Neutrophil (primary cell): ENCODE data around the gene LGALS3BP.
A peak's percentile ranks its signal among the peaks of the same experiment; 100 is the strongest.

Experiments used
- H3K27ac ChIP-seq: fragments of 200-600 bp; sonication (generic); 2 replicates; pipeline ENCODE4 v1.5.1; 2016; ENCODE audit warnings: mild to moderate bottlenecking, moderate library complexity
- H3K27me3 ChIP-seq: fragments of 200-600 bp; sonication (generic); 2 replicates; pipeline ENCODE4 v1.6.0; 2016; ENCODE audit warnings: mild to moderate bottlenecking
- H3K36me3 ChIP-seq: fragments of 200-600 bp; sonication (generic); 2 replicates; pipeline ENCODE4 v1.5.1; 2017
- H3K4me1 ChIP-seq, 2 experiments: fragments of 200-600 bp in 1 of 2; sonication (generic) in 1 of 2; 1 replicate in 1 of 2; 2 replicates in 1 of 2; pipeline versions ENCODE4 v1.5.1 to v1.6.1; 2013 to 2016; ENCODE audit warnings: low read depth in 1 of 2, low read length in 1 of 2, mild to moderate bottlenecking in 1 of 2, moderate library complexity in 1 of 2; ENCODE audit not compliant: control insufficient read depth in 1 of 2, insufficient read depth in 1 of 2
- H3K4me3 ChIP-seq, 2 experiments: fragments of 200-600 bp in 1 of 2; sonication (generic) in 1 of 2; 1 replicate in 1 of 2; 2 replicates in 1 of 2; pipeline ENCODE4 v1.5.1; 2013 to 2016; ENCODE audit warnings: low read depth in 1 of 2, low read length in 1 of 2, mild to moderate bottlenecking in 1 of 2, moderate library complexity in 1 of 2
- H3K9me3 ChIP-seq: fragments of 200-600 bp; sonication (generic); 2 replicates; pipeline ENCODE4 v1.5.1; 2016
- TF ChIP-seq, protein P1 (sequence below): fragments of 200-600 bp; sonication (generic); IDR thresholded peaks from 2 replicates; pipeline ENCODE4 v1.5.1; 2016; ENCODE audit warnings: antibody characterized with exemption

The LGALS3BP gene

DNA sequence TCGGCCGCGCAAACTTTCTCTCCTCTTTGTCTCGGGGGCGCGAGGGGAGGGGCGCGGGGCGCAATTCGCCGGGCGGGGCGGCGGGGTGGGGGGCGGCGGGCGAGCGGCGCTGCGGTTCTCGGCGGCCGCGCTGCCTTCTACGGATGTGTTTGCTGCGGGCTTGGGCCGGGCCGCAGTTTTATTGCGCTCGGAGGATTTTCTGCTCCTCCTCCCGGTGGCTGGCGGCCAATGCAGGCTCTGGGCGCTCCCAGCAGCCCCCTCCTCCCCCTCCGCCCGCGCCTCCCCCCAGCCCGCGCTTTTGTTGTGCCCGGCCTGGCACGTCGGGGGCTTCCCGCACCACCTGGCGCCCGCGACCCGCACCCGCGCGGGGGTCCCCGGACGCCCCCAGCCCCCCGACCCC is 54.5 kb downstream of the LGALS3BP start, which contains the start of gene TIMP2:
TSS of gene TIMP2 (minus strand) at position 154 of the 400 bp plus-strand sequence. CDS start 299 bp downstream, outside the sequence.
- H3K4me3 ChIP-seq: peak within 1 kb of the TSS; percentile 93 to 99
- H3K36me3 ChIP-seq: peaks cover 11% of the 10 kb centered on the region
- peaks cover 43 to 44% of the 10 kb centered on the region in 2 experiments for H3K4me1 ChIP-seq
- H3K27ac ChIP-seq: peak within 1 kb of the TSS; percentile 99
- H3K9me3 ChIP-seq: no peaks in the 10 kb centered on the region
- H3K27me3 ChIP-seq: no peaks in the 10 kb centered on the region
- TF ChIP-seq, protein P1, sequence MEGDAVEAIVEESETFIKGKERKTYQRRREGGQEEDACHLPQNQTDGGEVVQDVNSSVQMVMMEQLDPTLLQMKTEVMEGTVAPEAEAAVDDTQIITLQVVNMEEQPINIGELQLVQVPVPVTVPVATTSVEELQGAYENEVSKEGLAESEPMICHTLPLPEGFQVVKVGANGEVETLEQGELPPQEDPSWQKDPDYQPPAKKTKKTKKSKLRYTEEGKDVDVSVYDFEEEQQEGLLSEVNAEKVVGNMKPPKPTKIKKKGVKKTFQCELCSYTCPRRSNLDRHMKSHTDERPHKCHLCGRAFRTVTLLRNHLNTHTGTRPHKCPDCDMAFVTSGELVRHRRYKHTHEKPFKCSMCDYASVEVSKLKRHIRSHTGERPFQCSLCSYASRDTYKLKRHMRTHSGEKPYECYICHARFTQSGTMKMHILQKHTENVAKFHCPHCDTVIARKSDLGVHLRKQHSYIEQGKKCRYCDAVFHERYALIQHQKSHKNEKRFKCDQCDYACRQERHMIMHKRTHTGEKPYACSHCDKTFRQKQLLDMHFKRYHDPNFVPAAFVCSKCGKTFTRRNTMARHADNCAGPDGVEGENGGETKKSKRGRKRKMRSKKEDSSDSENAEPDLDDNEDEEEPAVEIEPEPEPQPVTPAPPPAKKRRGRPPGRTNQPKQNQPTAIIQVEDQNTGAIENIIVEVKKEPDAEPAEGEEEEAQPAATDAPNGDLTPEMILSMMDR: peak; percentile 88

DNA sequence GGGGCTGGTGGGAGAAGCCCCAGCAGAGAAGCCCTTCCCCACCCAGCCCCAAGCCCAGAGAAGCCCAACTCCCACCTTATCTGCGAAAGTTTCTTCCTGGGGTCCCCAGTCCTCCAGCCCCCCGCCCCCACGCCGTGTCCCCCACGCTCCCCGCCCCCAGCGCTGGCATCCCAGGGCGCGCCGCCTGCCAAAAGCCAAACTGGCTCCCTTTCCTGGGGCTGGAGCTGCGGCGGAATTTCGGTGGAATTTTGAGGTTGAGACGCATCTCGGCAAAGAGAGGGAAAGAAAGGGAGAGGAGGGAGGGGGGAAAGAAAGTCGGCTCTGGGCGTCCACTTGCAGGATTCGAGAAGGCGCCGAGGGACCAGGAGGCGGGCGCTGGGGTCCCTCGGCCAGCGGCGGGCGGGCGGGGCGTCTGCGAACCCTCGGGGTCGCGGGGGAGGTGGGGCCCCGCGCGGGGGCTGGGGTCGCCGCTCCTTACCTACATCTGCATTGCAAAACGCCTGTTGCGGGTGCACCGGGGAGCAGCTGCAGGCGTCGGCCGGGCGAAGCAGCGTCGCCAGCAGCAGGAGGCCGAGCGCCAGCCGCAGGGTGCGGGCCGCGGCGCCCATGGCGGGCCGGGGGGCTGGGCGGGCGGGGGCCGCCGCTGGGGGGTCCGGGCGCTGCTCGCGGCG is 55.1 kb downstream of the LGALS3BP start:
- H3K4me3 ChIP-seq: peak overlapping the region; percentile 93 to 99
- peaks cover 13% of the 10 kb centered on the region for H3K36me3 ChIP-seq
- TF ChIP-seq, protein P1: no peak
- no peaks in the 10 kb centered on the region for H3K9me3 ChIP-seq
- H3K27me3 ChIP-seq: no peaks in the 10 kb centered on the region
- H3K27ac ChIP-seq: peak overlapping the region; percentile 99
- peaks cover 49 to 50% of the 10 kb centered on the region in 2 experiments for H3K4me1 ChIP-seq

DNA sequence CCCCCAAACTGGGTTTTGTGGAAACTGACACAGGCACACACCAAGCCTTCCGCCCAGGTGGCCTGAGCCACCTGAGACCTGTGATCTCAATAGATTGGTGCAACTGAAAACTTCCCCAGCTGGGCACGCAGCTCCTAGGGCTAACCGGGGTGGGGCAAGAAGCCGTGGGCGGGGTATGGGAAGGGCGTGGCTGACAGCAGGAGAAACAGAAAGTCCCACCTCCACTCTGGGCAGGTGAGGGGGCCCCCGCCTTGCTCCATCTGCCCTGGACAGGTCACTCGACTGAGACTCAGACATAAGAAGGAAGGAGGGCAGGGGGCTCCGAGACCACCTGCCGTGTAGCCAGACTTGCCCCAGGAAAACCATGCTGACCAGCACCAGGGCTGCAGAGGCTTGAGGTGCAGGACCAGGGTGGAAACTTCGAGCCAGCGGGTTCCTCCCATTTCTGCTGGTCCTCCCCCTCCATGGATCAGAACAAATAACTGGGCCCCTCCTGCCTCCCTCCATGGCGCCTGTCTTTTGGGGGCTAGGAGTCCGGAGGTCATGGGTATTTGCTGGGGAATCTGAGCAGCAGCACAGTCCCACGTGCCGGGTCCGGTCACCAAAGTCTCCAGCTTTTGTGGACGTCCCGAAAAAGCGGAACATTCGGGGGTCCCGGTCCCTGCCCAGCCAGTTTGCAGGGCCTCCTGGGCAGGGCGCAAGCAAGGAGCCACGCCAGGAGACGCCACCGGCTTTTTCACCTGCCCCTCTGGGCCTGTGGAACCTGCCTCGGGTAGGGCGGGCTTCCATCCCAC is 55.9 kb downstream of the LGALS3BP start:
- Histone ChIP-seq H3K27ac (peak overlapping the region; percentile 99), H3K9me3 (no peaks in the 10 kb centered on the region)

DNA sequence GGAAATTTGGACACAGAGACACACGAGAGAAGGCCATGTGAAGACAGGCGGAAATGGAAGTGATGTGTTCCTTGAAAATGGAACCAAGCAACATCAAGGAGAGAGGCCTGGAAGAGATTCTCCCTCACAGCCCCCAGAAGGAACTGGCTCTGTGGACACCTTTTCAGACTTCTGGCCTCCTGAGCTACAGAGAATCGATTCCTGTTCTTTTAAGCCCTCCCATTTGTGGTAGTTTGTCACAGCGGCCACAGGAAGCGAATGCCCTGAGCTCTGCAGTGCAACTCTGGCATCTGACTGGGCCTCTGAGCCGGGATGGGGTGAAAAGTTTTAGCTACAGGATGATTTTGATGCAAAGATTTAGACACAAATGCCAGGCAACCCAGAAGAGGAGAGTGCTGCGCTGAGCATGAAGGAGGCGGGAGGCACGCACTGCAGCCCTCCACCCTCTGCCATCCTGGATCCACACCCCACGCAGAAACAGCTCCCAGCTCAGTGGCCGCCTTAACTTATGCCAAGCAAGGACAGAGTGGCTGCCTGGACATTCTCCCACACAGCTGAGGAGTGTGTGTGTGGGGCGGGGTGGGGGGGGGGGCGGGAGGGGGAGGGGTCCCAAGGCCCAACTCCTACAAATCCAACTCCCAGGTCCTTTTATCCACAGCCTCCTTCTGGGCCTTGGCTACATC is 56.8 kb downstream of the LGALS3BP start:
- peaks cover 13% of the 10 kb centered on the region for H3K36me3 ChIP-seq
- H3K27ac ChIP-seq: peak overlapping the region; percentile 99
- TF ChIP-seq, protein P1: no peak
- H3K27me3 ChIP-seq: no peaks in the 10 kb centered on the region
- H3K4me3 ChIP-seq: peak overlapping the region; percentile 93 to 99
- peaks cover 66% of the 10 kb centered on the region in 2 experiments for H3K4me1 ChIP-seq
- H3K9me3 ChIP-seq: no peaks in the 10 kb centered on the region

More for the DNA sequence above, 55.9 kb downstream of the LGALS3BP start:
- no peaks in the 10 kb centered on the region for H3K27me3 ChIP-seq
- peaks cover 57% of the 10 kb centered on the region in 2 experiments for H3K4me1 ChIP-seq
- H3K4me3 ChIP-seq: peak overlapping the region; percentile 93 to 99
- TF ChIP-seq, protein P1: no peak
- H3K36me3 ChIP-seq: peaks cover 13% of the 10 kb centered on the region

DNA sequence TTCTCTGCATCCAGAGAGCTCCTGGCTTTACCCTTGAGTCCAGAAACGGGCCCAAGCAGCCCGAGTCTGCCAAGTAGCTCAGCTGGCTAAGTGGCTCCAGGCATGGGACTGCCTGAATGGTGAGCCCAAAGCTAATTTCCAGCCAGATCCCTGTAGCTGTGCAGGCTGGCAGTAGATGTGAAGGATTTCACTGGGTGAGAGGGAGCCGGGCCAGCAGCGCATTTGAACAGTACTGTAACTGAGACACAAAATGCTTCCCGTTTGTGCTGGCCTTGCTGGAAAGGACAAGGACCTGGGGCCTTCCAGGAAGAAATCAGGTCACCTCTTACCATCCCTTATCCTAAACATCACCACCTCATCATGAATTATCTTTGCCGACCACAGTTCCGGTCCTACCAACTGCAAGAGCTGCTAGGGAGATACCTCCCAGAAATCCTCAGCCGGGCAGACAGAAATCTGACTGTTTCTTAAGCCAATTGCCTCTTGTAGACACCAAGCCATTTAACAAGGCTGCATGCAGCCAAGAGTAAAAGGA is 58.2 kb downstream of the LGALS3BP start:
- Histone ChIP-seq H3K4me3 (peak overlapping the region; percentile 15 to 18), H3K27ac (peak overlapping the region; percentile 99), H3K4me1 (peaks cover 76 to 80% of the 10 kb centered on the region in 2 experiments), H3K36me3 (peaks cover 13% of the 10 kb centered on the region), H3K9me3 (no peaks in the 10 kb centered on the region), H3K27me3 (no peaks in the 10 kb centered on the region)
- TF ChIP-seq, protein P1: no peak
